ENCODE data around the gene CUEDC2.

CUEDC2 gene

GRCh38 chr10:102422545-102423129 is 9.7 kb downstream of the CUEDC2 start:
- DNase-seq: no peak

GRCh38 chr10:102421757-102422512 is 10.4 kb downstream of the CUEDC2 start:
- no peak for DNase-seq

GRCh38 chr10:102421507-102421756 is 10.9 kb downstream of the CUEDC2 start:
- no peak for DNase-seq

GRCh38 chr10:102420714-102421506 is 11.5 kb downstream of the CUEDC2 start, which contains the start of gene FBXL15:
FBXL15 (plus strand) TSS chr10:102420836; CDS start chr10:102421130, 294 bp downstream.
- peak; percentile 95 for DNase-seq

- DNase-seq: no peak
These were observed 12.1 kb downstream of the CUEDC2 start for GRCh38 chr10:102420181-102420713.

GRCh38 chr10:102419269-102420180 is 12.8 kb downstream of the CUEDC2 start:
- DNase-seq: peak; percentile 66

GRCh38 chr10:102418622-102419268 is 13.6 kb downstream of the CUEDC2 start, which contains the start of gene PSD:
PSD (minus strand) TSS chr10:102418785; CDS start chr10:102417038, 1,747 bp downstream.
- peak; percentile 71 for DNase-seq

GRCh38 chr10:102416695-102417094 is 15.7 kb downstream of the CUEDC2 start:
- DNase-seq: no peak

GRCh38 chr10:102416283-102416682 is 16.1 kb downstream of the CUEDC2 start:
- DNase-seq: no peak

GRCh38 chr10:102414749-102415148 is 17.6 kb downstream of the CUEDC2 start:
- no peak for DNase-seq

- no peak for DNase-seq
These were observed 18.4 kb downstream of the CUEDC2 start for GRCh38 chr10:102413806-102414561.

- peak; percentile 72 for DNase-seq
These were observed 19.2 kb downstream of the CUEDC2 start for GRCh38 chr10:102413053-102413705.

GRCh38 chr10:102412293-102412692 is 20.1 kb downstream of the CUEDC2 start:
- no peak for DNase-seq

GRCh38 chr10:102411341-102412255 is 20.8 kb downstream of the CUEDC2 start:
- DNase-seq: no peak

- DNase-seq: no peak
These were observed 21.8 kb downstream of the CUEDC2 start for GRCh38 chr10:102410429-102411073.

- DNase-seq: no peak
These were observed 22.6 kb downstream of the CUEDC2 start for GRCh38 chr10:102409604-102410428.

GRCh38 chr10:102408728-102409603 is 23.4 kb downstream of the CUEDC2 start:
- DNase-seq: peak; percentile 11

All from NCI-H1092 (cell line).